Transverse colon (tissue), 4 donors: ENCODE measurements around the gene PI16. TPM values are rescaled to one million over a fixed set of nuclear protein-coding genes. Genes with fewer than 3 reads are reported as not detected.

Source experiments
- DNase-seq: peaks from one replicate; pipeline ENCODE4 v3.0.0-alpha.2; 2019
- H3K27ac ChIP-seq, 4 donors: fragments of 200-600 bp; sonication (generic); 2 replicates each; pipeline ENCODE4 v1.5.1; 2016 to 2018; ENCODE audit warnings: inconsistent platforms in 4 of 4
- H3K27me3 ChIP-seq: fragments of 200-600 bp; sonication (generic); 2 replicates; pipeline ENCODE4 v1.5.1; 2017; ENCODE audit warnings: inconsistent platforms
- H3K36me3 ChIP-seq, 4 donors: fragments of 200-600 bp; sonication (generic); 2 replicates each; pipeline ENCODE4 v1.5.1; 2017 to 2019; ENCODE audit warnings: inconsistent platforms in 4 of 4
- H3K4me1 ChIP-seq, 4 donors: fragments of 200-600 bp; sonication (generic); 2 replicates each; pipeline ENCODE4 v1.5.1; 2017 to 2020; ENCODE audit warnings: inconsistent platforms in 4 of 4
- H3K4me3 ChIP-seq, 4 donors: fragments of 200-600 bp; sonication (generic); 1 replicate in 1 of 4; 2 replicates in 3 of 4; pipeline versions ENCODE4 v1.5.1 to v1.6.1; 2017 to 2019; ENCODE audit warnings: inconsistent platforms in 4 of 4
- H3K9me3 ChIP-seq, 2 donors: fragments of 200-600 bp; sonication (generic); 2 replicates each; pipeline ENCODE4 v1.5.1; 2017 to 2019; ENCODE audit warnings: inconsistent platforms in 2 of 2
- EP300 ChIP-seq: sonication (generic); formaldehyde crosslinking; IDR thresholded peaks from one replicate; pipeline ENCODE4 v1.6.1; 2017; ENCODE audit warnings: antibody characterized with exemption, low read depth
- POLR2A ChIP-seq: fragments of 450-650 bp; IDR thresholded peaks from one replicate; pipeline ENCODE4 v1.6.1; 2016; ENCODE audit warnings: antibody characterized with exemption, mild to moderate bottlenecking, moderate library complexity
- POLR2AphosphoS5 ChIP-seq, 3 donors: sonication (generic); formaldehyde crosslinking; IDR thresholded peaks; one replicate each; pipeline ENCODE4 v1.6.1; 2016; ENCODE audit warnings: antibody characterized with exemption in 3 of 3
- WGBS, 2 donors: methylation state at CpG; one replicate each; pipeline ENCODE4 v1.1.5; 2018; ENCODE audit warnings: low coverage in 1 of 2; 5-methylcytosine and 5-hydroxymethylcytosine counted together
- in situ Hi-C, 4 donors: fragments of 200-750 bp; cut with MboI; loops; one replicate each; pipeline versions ENCODE4 v1.15.0 to v1.15.1; 2017; ENCODE audit warnings: low sequenced_read_pairs in 3 of 4, low pct_ligation_motif_present in 1 of 4, low pct_unique_long_range_greater_than_20kb in 1 of 4
- intact Hi-C: fragments of 100-400 bp; cut with DNase I; formaldehyde crosslinking; loops from one replicate; pipeline ENCODE4 v1.15.1; 2023; ENCODE audit warnings: low total_unique reads
- total RNA-seq, 4 donors: library from RNA; depleted of rRNA; stranded (reverse); fragments of >200 nt; gene quantifications; one replicate each; pipeline ENCODE4 v1.1.0, GENCODE V29; 2016
- TF ChIP-seq, protein P1 (sequence below), 5 experiments: fragments of 200-600 bp in 3 of 5; fragments of 450-650 bp in 2 of 5; sonication (generic) in 3 of 5; IDR thresholded peaks; 1 replicate in 2 of 5; 2 replicates in 3 of 5; pipeline ENCODE4 v1.5.1; 2016 to 2017; ENCODE audit warnings: antibody characterized with exemption in 5 of 5, inconsistent platforms in 3 of 5, mild to moderate bottlenecking in 2 of 5, moderate library complexity in 1 of 5

Gene PI16
- total RNA-seq, 4 donors from 2014 or later: 0.60 to 5.6 (median 4.0) TPM; not detected in 1

GRCh38 chr6:36998723-36999038 is 44.1 kb downstream of the PI16 start:
- peak overlapping the region in 3 of 4 donors; percentile 20 to 69 (median 68) for H3K27ac ChIP-seq

DNA sequence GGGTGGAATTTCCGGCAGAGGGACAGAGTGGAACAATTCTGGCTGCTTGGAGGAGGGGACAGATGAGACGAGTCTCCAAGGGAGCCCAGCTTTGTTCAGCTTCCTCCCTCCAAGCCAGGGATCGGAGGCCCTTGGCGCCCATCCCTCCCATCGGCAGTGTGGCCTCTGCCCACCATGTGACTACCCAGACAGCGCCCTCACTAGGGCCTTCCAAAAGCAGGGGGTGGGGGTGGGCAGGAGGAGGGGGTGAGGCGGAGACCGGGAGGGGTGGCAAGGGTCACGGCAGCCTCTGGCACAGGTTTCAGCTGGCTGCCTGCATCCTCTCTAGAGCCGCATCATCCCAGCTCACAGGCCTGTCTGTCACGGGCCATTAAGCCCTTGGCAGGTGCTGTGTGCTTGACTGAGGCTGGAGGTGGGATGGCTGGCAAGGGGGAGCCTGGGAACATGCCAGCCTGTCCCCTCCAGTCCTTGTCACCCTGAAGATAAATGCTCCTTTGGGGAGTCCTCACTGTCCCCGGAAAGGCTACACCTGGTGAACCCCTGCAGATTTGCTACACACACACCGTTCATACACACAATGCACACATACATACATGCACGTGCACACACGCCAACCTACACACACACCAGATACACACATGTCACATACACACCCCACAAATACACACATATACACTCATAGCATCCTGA is 44.7 kb downstream of the PI16 start:
- H3K27ac ChIP-seq: peak overlapping the region in 3 of 4 donors; percentile 20 to 69 (median 68)
- no peaks in the 10 kb centered on the region for H3K27me3 ChIP-seq
- in situ Hi-C loops: no loop called here
- TF ChIP-seq, protein P1, sequence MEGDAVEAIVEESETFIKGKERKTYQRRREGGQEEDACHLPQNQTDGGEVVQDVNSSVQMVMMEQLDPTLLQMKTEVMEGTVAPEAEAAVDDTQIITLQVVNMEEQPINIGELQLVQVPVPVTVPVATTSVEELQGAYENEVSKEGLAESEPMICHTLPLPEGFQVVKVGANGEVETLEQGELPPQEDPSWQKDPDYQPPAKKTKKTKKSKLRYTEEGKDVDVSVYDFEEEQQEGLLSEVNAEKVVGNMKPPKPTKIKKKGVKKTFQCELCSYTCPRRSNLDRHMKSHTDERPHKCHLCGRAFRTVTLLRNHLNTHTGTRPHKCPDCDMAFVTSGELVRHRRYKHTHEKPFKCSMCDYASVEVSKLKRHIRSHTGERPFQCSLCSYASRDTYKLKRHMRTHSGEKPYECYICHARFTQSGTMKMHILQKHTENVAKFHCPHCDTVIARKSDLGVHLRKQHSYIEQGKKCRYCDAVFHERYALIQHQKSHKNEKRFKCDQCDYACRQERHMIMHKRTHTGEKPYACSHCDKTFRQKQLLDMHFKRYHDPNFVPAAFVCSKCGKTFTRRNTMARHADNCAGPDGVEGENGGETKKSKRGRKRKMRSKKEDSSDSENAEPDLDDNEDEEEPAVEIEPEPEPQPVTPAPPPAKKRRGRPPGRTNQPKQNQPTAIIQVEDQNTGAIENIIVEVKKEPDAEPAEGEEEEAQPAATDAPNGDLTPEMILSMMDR (IDR thresholded peaks at IDR 0.05): no peak
- TF ChIP-seq EP300: no peak
- no peak for TF ChIP-seq POLR2A
- TF ChIP-seq POLR2AphosphoS5 (IDR thresholded peaks at IDR 0.05): no peak
- H3K9me3 ChIP-seq: no peaks in the 10 kb centered on the region
- peaks cover 0 to 6% (median 3%) of the 10 kb centered on the region in 4 donors for H3K4me1 ChIP-seq
- no peaks in the 10 kb centered on the region for H3K36me3 ChIP-seq
- no peak overlapping the region for H3K4me3 ChIP-seq
- no peak for DNase-seq
- 89 to 100% methylated on average over 1 to 14 of the region's 15 CpGs for WGBS, 2 donors
- intact Hi-C loops: no loop called here

More at GRCh38 chr6:36998723-36999038, 44.1 kb downstream of the PI16 start:
- no peaks in the 10 kb centered on the region for H3K9me3 ChIP-seq
- no peaks in the 10 kb centered on the region for H3K27me3 ChIP-seq
- intact Hi-C loops (no loop called here), in situ Hi-C loops (no loop called here)
- TF ChIP-seq, protein P1 (IDR thresholded peaks at IDR 0.05): no peak
- TF ChIP-seq POLR2AphosphoS5 (IDR thresholded peaks at IDR 0.05) (no peak), EP300 (peak; percentile 16), POLR2A (no peak)
- DNase-seq: no peak
- 79 to 95% methylated on average over 4 to 8 of the region's 8 CpGs for WGBS, 2 donors
- no peaks in the 10 kb centered on the region for H3K36me3 ChIP-seq
- no peak overlapping the region for H3K4me3 ChIP-seq
- peaks cover 0 to 6% (median 3%) of the 10 kb centered on the region in 4 donors for H3K4me1 ChIP-seq

- no peak for DNase-seq
- no peaks in the 10 kb centered on the region for H3K9me3 ChIP-seq
- TF ChIP-seq EP300: no peak
- TF ChIP-seq POLR2AphosphoS5 (IDR thresholded peaks at IDR 0.05): no peak
- no peak for TF ChIP-seq POLR2A
- TF ChIP-seq, protein P1 (IDR thresholded peaks at IDR 0.05): no peak
- H3K36me3 ChIP-seq: no peaks in the 10 kb centered on the region
- WGBS, 2 donors: 100% methylated on average over 4 of the region's 4 CpGs; no CpG with 5 or more reads in 1 of the 2 donors
- H3K4me1 ChIP-seq: peaks cover 0 to 6% (median 3%) of the 10 kb centered on the region in 4 donors
- H3K27me3 ChIP-seq: no peaks in the 10 kb centered on the region
- in situ Hi-C loops: loop anchor here in 3 of 4 donors (25.0 kb wide), 3 partner anchors 112 to 237 kb away; partner anchors contain the start of gene C6orf89 (in 3 of the 3)
- intact Hi-C loops: no loop called here
- H3K4me3 ChIP-seq: no peak overlapping the region
- H3K27ac ChIP-seq: no peak overlapping the region
Measured at GRCh38 chr6:36999751-37000125, 45.2 kb downstream of the PI16 start.

DNA sequence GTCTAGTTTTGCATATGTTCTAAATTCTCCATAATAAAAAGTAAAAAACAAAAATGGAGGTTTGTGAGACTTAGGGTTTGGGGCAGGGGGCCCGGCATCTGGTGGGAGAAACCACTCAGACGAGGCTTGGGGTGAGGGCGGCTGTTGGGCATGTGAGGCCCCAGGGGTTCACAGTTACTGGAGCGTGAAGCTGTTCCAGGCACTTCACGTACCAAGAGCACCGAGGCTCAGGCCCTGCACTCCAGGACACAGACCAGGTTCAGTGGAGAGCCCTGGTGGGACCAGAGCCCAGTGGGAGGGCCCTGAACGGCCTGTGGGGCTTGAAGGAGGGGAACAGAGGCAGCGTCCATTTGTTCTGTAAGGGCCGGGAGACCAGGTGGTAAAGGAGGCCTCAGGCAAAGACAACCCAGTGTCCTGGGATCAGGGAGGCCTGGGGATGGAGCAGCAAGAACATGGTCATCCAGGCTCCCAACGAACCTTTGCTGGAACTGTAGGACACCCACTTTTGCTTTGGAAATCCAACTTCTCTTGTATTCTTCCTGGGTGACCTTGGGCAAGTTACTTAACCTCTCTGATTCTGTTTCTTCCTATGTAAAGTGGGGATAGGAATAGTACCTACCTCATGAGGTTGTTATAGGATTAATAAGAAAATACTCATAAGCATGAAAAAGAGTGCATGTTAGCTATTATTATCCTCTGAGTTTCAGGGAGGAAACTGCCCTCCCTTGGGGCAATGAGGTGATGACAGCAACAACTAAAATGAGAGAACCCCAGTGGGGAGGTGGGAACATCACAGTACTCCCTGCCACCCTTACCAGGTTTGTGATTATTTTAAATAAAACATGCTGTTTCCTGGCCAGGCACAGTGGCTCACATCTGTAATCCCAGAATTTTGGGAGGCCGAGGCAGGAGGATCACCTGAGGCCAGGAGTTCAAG is 49.8 kb downstream of the PI16 start:
- TF ChIP-seq POLR2A (no peak), POLR2AphosphoS5 (IDR thresholded peaks at IDR 0.05) (no peak), EP300 (no peak)
- TF ChIP-seq, protein P1 (IDR thresholded peaks at IDR 0.05): no peak
- intact Hi-C loops: no loop called here
- in situ Hi-C loops: loop anchor here in 3 of 4 donors (25.0 kb wide), 3 partner anchors 117 to 242 kb away; partner anchors contain the start of gene C6orf89 (in 3 of the 3)
- Histone ChIP-seq H3K27ac (no peak overlapping the region), H3K36me3 (no peaks in the 10 kb centered on the region), H3K4me3 (no peak overlapping the region), H3K9me3 (no peaks in the 10 kb centered on the region), H3K27me3 (no peaks in the 10 kb centered on the region), H3K4me1 (no peaks in the 10 kb centered on the region)
- 76 to 83% methylated on average over 1 to 11 of the region's 11 CpGs for WGBS, 2 donors
- DNase-seq: no peak
